Measurements from ENCODE around the gene ZNF764. TPM values are rescaled to one million over a fixed set of nuclear protein-coding genes. Genes with fewer than 3 reads are reported as not detected.

The ZNF764 gene
- total RNA-seq, 2 donors from 2014 or later, result 19.0 TPM

DNA sequence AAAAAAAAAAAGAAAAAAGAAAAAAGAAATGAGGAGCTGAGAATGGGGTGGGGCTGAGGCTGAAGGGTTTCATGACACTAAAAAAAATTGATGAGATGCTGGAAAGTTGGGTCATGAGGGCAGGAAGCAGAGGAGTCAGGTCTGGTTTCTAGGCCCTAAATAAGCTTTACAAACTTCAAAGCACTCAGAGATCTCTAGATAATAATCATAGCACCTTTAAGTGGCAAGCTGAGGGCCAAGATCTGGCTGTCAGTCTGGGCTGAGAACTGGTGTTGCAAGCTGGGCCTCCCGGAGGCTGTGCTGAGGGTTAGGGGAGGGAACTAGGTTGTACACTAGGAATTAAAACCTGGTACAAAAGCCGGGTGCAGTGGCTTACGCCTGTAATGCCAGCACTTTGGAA lies 6.4 kb downstream of the ZNF764 start:
- H3K27me3 Mint-ChIP-seq (ENCODE audit: insufficient read depth), result no peaks in the 10 kb centered on the region

DNA sequence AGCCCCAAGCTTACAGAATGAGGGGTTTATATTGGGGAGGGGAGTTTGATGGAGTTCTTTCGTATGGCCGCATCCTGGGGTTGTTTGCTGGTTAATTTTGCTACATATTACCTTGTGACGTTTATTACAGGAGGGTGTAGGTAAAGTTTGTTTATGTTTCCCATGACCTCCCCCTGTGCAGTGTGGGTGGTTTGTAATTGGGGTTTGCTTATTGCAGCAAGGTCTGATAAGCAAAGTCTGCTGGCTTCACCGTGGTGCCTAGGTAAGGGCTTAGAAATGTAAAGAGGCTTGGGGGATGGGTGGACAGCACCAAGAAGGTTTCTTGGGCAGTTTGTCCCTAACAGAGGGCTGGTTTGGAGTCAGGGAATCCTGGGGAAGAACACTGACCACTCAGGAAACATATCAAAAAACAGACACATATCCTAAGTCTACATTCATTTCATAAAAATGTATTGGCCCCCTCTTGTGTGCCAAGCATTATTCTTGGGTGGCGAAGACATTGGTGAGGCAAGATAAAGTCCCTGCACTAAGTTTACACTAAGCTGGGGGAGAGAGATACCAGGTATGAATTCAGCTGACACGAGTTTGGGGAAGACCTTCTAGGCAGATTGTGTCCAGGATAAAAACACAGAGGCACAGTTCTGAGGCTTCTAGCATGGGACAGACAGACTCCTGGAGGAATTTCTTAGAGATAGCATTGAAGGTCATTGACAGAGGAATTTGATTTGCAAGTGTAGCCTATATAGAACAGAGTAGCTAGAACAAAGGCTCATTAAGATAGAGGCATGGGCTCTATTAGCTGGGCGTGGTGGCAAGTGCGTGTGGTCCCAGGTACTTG lies 9.5 kb downstream of the ZNF764 start:
- Histone ChIP-seq H3K27me3 (ENCODE audit: control insufficient read depth, insufficient read depth, low read length, poor library complexity, severe bottlenecking) (no peaks in the 10 kb centered on the region), H3K9me3 (ENCODE audit: control insufficient read depth, low read length) (peaks cover 33% of the 10 kb centered on the region), H3K36me3 (ENCODE audit: control insufficient read depth, insufficient read depth, low read length) (peaks cover 10% of the 10 kb centered on the region), H3K4me3 (ENCODE audit: low read length) (no peak overlapping the region), H3K9ac (ENCODE audit: extremely low read depth, low read length, poor library complexity, severe bottlenecking) (no peak overlapping the region), H3K27ac (ENCODE audit: low read depth, low read length) (no peak overlapping the region), H3K4me1 (ENCODE audit: control insufficient read depth, insufficient read depth, low read length) (peaks cover 13% of the 10 kb centered on the region)
- DNase-seq, result no peak
- peaks cover 20% of the 10 kb centered on the region for H3K36me3 Mint-ChIP-seq (ENCODE audit: low read depth)
- WGBS, 2 experiments (ENCODE audit: insufficient coverage in 1 of 2, insufficient read length in 1 of 2), result 82 to 89% methylated on average over 4 to 8 of the region's 8 CpGs
- H3K4me3 Mint-ChIP-seq, result no peak overlapping the region
- H3K27me3 Mint-ChIP-seq (ENCODE audit: insufficient read depth), result no peaks in the 10 kb centered on the region
- peaks cover 35% of the 10 kb centered on the region for H3K9me3 Mint-ChIP-seq
- H3K27ac Mint-ChIP-seq, result peak overlapping the region; percentile 56
- H3K4me1 Mint-ChIP-seq, result peaks cover 30% of the 10 kb centered on the region
- TF ChIP-seq, protein P1, sequence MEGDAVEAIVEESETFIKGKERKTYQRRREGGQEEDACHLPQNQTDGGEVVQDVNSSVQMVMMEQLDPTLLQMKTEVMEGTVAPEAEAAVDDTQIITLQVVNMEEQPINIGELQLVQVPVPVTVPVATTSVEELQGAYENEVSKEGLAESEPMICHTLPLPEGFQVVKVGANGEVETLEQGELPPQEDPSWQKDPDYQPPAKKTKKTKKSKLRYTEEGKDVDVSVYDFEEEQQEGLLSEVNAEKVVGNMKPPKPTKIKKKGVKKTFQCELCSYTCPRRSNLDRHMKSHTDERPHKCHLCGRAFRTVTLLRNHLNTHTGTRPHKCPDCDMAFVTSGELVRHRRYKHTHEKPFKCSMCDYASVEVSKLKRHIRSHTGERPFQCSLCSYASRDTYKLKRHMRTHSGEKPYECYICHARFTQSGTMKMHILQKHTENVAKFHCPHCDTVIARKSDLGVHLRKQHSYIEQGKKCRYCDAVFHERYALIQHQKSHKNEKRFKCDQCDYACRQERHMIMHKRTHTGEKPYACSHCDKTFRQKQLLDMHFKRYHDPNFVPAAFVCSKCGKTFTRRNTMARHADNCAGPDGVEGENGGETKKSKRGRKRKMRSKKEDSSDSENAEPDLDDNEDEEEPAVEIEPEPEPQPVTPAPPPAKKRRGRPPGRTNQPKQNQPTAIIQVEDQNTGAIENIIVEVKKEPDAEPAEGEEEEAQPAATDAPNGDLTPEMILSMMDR (conservative IDR thresholded peaks at IDR 0.05), result no peak

More for the DNA sequence above, 6.4 kb downstream of the ZNF764 start:
- Histone ChIP-seq H3K4me3 (ENCODE audit: low read length) (no peak overlapping the region), H3K27ac (ENCODE audit: low read depth, low read length) (no peak overlapping the region), H3K9me3 (ENCODE audit: control insufficient read depth, low read length) (peaks cover 8% of the 10 kb centered on the region), H3K4me1 (ENCODE audit: control insufficient read depth, insufficient read depth, low read length) (peaks cover 10% of the 10 kb centered on the region), H3K27me3 (ENCODE audit: control insufficient read depth, insufficient read depth, low read length, poor library complexity, severe bottlenecking) (no peaks in the 10 kb centered on the region), H3K36me3 (ENCODE audit: control insufficient read depth, insufficient read depth, low read length) (peaks cover 33% of the 10 kb centered on the region), H3K9ac (ENCODE audit: extremely low read depth, low read length, poor library complexity, severe bottlenecking) (no peak overlapping the region)
- TF ChIP-seq, protein P1 (conservative IDR thresholded peaks at IDR 0.05), result no peak
- no peak for DNase-seq
- no peak overlapping the region for H3K4me3 Mint-ChIP-seq
- H3K9me3 Mint-ChIP-seq, result peaks cover 20% of the 10 kb centered on the region
- H3K36me3 Mint-ChIP-seq (ENCODE audit: low read depth), result peaks cover 38% of the 10 kb centered on the region
- 87 to 92% methylated on average over 3 of the region's 3 CpGs for WGBS, 2 experiments (ENCODE audit: insufficient coverage in 1 of 2, insufficient read length in 1 of 2)
- H3K4me1 Mint-ChIP-seq, result peaks cover 31% of the 10 kb centered on the region
- no peak overlapping the region for H3K27ac Mint-ChIP-seq

DNA sequence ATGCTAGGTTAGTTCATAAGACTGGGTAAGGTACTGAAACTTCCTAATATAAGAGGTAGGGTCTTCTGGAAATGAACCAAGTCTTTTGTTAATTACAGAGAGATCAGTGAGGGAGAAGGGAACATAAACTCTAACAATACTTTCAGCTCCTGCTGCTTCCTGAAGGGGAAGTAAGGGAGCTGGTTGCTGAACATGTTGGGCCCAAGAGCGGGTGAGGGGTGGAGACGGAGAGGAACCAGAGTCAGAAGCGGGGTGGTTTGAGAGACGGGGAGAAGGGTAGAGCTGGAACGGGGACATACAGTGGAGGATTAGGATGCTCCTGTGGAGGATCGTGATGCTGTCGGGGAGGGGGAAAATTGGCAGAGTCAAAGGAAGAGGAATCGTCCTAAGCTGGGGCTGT lies 12.1 kb downstream of the ZNF764 start:
- Mint-ChIP-seq H3K4me1 (peaks cover 19% of the 10 kb centered on the region), H3K27me3 (ENCODE audit: insufficient read depth) (no peaks in the 10 kb centered on the region), H3K4me3 (no peak overlapping the region), H3K27ac (no peak overlapping the region), H3K9me3 (peaks cover 35% of the 10 kb centered on the region), H3K36me3 (ENCODE audit: low read depth) (peaks cover 5% of the 10 kb centered on the region)
- H3K36me3 ChIP-seq (ENCODE audit: control insufficient read depth, insufficient read depth, low read length), result no peaks in the 10 kb centered on the region
- H3K9me3 ChIP-seq (ENCODE audit: control insufficient read depth, low read length), result peaks cover 33% of the 10 kb centered on the region
- H3K4me3 ChIP-seq (ENCODE audit: low read length), result peak overlapping the region; percentile 15
- no peak overlapping the region for H3K9ac ChIP-seq (ENCODE audit: extremely low read depth, low read length, poor library complexity, severe bottlenecking)
- H3K4me1 ChIP-seq (ENCODE audit: control insufficient read depth, insufficient read depth, low read length), result peaks cover 6% of the 10 kb centered on the region
- no peak for DNase-seq
- no peak overlapping the region for H3K27ac ChIP-seq (ENCODE audit: low read depth, low read length)
- H3K27me3 ChIP-seq (ENCODE audit: control insufficient read depth, insufficient read depth, low read length, poor library complexity, severe bottlenecking), result no peaks in the 10 kb centered on the region
- TF ChIP-seq, protein P1 (conservative IDR thresholded peaks at IDR 0.05), result no peak
- 90 to 92% methylated on average over 8 of the region's 8 CpGs for WGBS, 2 experiments (ENCODE audit: insufficient coverage in 1 of 2, insufficient read length in 1 of 2)

Data from endodermal cell (in vitro differentiated cells).